Hindlimb muscle (tissue), 1 donor: ENCODE measurements around the gene PRKRIP1. TPM values are rescaled to one million over a fixed set of nuclear protein-coding genes. Genes with fewer than 3 reads are reported as not detected.
A peak's percentile ranks its signal among the peaks of the same experiment; 100 is the strongest.
"Not testable (repeated sequence)": the region's sequence is repeated elsewhere in the genome, so short reads cannot be mapped to it uniquely, and the experiment has no call there.

Experiments
- DNase-seq: peaks from one replicate; pipeline ENCODE4 v3.0.0-alpha.2; 2013
- polyA plus RNA-seq: library from polyadenylated mRNA; unstranded; fragments of 120-200 nt; gene quantifications from one replicate; pipeline ENCODE4 v1.2.1, GENCODE V29; 2013; ENCODE audit not compliant: insufficient read length

PRKRIP1 gene, protein sequence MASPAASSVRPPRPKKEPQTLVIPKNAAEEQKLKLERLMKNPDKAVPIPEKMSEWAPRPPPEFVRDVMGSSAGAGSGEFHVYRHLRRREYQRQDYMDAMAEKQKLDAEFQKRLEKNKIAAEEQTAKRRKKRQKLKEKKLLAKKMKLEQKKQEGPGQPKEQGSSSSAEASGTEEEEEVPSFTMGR
- 30.6 TPM for polyA plus RNA-seq

DNA sequence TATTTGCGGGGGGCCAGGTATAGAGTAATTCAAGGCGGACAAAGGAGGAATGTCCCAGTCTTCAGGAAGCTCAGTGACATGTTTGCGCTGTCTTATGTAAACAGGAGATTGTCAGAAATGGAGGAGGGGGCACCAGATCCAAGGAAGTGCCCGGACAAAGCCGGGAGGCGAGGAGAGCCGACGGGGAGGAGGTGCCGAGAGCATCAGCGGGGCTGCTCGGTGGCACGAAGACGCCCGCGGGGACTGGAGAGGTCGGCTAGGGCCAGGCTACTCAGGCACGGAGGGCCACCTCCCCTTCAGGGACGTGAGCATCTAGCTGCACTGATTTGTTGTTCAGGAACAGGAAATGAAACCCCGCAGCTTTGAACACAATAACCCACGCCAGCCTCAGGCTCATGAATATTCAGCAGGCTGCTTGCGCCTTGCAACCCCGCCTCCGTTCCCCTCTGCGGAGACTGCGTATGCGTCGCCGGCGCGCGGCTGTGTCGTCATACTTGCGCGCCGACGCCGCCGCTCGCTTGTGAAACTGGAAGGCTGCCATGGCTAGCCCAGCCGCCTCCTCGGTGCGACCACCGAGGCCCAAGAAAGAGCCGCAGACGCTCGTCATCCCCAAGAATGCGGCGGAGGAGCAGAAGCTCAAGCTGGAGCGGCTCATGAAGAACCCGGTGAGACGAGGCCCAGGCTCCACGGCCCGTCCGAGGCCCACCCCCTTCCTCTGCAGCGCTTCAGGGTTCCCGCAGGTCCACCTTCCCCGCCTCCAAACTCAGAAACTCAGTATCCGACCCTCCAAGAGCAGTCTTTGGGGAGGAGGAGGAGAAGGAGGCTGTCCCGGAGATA is at the start of gene PRKRIP1:
Gene PRKRIP1, plus strand, starts transcription at position 491 of the 837 bp plus-strand sequence. Its CDS starts 49 bp downstream, at position 540.
- DNase-seq, result peak; percentile 89

DNA sequence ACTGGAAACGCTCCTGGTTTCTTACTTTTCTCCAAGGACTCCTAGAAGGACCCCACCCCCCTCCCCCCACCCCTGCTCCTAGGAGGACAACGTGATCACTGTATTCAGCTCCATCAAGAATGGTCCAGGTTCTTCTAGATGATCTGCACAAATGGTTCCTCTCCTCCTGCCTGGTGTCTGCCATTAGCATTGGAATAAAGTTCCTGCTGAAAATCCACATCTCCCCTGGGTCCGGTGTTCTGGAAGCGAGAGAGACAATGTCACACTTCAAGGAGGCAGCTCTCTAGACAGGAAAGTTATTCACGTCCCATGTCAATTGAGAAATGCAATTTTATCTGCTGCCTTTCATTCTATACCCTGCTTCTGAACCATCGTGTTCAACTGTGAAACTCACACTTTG is 49.2 kb upstream of the PRKRIP1 start:
- not testable (repeated sequence) for DNase-seq

DNA sequence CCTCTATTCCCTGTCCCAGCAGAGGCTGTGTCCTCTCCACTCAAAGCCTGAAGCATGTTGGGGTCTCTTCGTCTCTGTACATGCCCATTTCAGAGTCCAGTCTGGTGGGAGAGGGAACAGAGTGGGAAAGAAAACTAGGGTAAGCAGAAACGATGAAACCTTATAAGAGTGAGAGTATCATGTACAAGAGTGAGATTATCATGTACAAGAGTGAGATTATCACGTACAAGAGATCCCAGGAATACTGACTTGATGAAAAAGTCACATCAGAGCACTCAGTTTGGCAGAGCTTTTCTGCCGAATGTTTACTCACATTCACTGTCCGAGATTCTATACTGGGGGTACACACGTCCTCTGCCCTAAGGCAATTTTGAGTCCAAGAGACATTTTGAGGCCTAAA is 39.8 kb upstream of the PRKRIP1 start, which contains the start of gene SPDYE6:
Gene SPDYE6, minus strand, starts transcription at position 101 of the 400 bp plus-strand sequence. CDS start 421 bp downstream, outside the sequence.
- DNase-seq, result not testable (repeated sequence)

- peak; percentile 96 for DNase-seq
Measured at GRCh38 chr7:102363549-102364393, 32.4 kb upstream of the PRKRIP1 start.

- DNase-seq, result not testable (repeated sequence)
Measured at GRCh38 chr7:102364394-102364886, 31.7 kb upstream of the PRKRIP1 start.

GRCh38 chr7:102365390-102365789 is 30.8 kb upstream of the PRKRIP1 start:
- not testable (repeated sequence) for DNase-seq

GRCh38 chr7:102370038-102370437 is 26.1 kb upstream of the PRKRIP1 start:
- DNase-seq, result not testable (repeated sequence)

DNA sequence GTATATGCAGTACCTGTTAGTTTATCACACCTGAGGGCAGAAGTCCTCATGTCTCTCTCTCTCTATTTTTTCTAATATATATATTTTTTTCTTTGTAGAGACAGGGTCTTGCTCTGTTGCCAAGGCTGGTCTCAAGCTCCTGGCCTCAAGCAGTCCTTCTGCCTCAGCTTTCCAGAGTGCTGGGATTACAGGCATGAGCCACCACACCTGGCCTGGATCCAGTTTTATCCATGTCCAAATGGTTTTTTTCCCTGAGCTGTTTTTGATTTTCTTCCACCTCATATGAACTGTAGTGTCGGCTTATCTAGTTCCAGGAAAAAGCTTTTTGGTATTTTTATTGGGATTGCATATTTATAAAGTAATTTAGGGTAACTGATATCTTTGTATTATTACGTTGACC is 23.4 kb upstream of the PRKRIP1 start:
- DNase-seq, result not testable (repeated sequence)

GRCh38 chr7:102376964-102377466 is 19.1 kb upstream of the PRKRIP1 start:
- DNase-seq, result no peak

DNA sequence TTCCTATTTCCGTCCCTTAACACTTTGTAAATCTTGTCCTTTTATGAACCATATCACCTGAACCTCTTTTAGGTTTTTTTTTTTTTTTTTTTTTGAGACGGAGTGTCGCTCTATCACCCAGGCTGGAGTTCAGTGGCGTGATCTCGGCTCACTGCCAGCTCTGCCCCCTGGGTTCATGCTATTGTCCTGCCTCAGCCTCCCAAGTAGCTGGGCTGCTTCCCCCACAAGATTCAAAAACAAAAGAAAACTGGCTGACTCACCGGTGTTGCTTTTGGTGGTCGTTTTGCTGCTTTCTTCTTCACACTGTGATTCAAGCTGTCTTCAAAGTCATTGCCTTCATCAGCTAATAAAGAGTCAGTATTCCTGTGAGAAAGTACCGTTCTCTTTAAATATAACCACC is 15.3 kb upstream of the PRKRIP1 start:
- not testable (repeated sequence) for DNase-seq

DNA sequence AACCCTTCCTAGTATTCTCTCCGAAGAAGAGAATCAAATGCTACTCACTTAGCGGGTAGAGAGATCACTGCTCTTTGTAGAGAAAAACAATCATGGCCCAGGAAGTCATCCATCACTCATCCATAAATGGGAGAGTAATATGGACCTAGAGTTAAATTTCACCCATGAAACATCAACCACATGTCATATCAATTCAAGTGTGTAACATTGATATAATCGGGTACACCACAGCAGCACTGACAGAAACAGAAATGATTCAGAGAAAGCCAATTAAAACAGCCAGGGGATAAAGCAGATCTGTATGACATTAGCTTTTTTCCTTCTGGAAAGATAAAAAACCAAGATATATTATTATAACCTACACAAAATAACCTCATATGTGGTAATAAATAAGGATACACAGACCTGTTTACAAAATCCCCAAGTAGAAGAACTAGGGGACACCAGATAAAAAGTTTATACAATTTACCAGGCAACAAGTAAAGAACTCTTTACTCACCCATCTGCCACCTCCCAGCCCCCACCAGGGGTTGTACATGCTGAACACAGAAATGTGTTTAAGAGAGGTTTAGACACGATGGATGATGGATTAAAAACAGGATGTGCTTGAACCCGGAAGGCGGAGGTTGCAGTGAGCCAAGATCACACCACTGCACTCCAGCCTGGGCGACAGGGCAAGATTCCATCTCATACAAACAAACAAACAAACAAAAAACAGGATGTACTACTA is 14.3 kb upstream of the PRKRIP1 start:
- not testable (repeated sequence) for DNase-seq

DNA sequence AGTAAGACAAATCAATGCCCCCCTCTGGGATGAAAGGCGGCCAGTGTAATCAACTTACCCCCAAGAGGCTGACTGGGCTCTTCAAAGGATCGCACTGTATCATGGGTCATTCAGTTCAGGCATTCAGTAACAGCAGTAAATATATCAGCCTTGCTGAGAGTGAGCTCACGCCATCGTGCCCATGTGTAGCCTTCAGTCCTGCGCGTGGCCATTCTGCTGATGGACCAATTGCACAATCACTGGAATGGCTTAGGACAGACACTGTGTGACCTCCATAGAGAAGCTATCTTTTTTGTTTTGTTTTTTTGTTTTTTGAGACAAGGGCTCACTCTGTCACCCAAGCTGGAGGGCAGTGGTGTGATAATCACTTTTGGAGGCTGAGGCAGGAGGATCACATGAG is 9.1 kb upstream of the PRKRIP1 start:
- no peak for DNase-seq

DNA sequence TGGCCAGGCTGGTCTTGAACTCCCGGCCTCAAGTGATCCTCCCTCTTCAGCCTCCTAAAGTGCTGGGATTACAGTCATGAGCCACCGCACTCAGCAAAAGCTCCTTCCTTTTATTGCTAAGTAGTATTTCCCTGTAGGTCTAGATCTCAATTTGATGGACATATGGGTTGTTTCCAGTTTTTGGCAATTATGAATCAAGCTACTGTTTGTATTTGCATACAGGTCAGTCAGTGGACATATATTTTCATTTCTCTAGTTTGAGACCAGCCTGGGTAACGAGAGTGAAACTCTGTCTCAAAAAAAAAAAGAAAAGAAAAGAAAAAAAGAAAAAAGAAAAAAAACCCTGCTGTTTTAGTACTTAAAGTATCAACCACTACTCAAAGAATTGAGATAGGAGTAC is 6.4 kb upstream of the PRKRIP1 start:
- no peak for DNase-seq

DNA sequence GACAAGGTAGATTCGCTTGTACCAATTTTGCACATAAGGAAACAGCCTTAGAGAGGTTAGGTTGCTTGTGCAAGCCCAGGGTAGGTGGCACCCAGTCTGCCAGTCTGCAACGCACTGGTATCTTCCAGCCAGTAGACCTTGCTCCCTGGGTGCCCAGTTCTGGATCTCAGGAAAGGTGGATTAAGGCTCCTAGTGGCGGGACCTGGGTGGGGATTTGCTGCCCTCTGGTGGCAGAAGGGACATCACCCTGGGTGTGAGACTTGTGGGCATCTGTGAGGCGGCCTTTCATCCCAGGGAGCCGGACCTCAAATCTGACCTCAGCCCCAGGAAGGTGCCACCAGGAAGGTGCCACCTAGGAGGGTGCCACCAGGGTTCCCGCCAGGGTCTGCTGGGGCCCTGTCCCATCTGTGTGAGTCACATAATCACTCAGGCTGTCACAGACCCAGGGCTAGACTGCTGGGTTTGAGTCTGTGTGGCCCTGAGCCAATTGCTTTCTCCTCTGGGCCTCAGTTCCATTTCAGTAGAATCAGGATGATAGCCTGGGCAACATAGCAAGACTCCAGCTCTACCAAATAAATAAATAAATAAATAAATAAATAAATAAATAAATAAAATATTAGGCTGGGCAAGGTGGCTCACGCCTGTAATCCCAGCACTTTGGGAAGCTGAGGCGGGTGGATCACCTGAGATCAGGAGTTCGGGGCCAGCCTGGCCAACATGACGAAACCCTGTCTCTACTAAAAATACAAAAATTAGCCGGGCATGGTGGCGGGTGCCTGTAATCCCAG is 5.3 kb upstream of the PRKRIP1 start:
- peak; percentile 73 for DNase-seq

DNA sequence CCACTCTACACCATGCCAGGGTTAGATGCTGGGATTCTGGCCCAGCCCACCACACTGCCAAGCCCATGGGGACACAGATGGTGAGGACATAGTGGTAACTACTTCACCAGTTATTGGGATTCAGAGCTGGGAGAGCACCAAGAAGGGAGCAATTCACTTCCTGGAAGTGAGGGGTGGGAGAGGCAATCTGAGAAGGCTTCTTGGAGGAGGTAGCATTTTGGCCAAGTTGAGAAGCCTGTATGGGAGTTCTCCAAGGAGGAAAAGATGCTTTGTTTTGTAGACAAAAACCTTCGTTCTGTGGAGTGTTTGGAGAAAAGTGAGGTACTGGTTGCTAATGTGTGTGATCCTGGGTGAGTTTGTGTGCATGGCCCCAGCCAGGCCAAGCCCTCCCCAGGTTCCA is 3.8 kb upstream of the PRKRIP1 start:
- no peak for DNase-seq

DNA sequence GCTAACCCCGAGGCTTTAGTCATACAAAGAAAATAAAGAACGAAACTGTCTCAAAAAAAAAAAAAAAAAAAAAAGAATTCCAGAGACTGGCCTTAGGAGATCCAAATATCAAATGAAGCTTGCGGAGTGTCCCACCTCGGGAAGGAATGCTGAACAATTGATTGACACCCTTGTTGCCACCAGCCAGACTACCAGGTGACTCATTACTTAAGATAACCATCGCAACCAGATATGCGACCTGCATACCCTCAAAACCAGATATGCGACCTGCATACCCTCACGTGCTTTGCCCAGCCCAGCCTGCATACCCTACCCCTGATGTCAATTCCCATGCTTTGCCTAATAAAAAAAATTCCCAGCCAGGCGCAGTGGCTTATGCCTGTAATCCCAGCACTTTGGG is 2.7 kb upstream of the PRKRIP1 start:
- no peak for DNase-seq

- DNase-seq, result no peak
Measured at GRCh38 chr7:102395592-102395872, 631 bp upstream of the PRKRIP1 start.

DNA sequence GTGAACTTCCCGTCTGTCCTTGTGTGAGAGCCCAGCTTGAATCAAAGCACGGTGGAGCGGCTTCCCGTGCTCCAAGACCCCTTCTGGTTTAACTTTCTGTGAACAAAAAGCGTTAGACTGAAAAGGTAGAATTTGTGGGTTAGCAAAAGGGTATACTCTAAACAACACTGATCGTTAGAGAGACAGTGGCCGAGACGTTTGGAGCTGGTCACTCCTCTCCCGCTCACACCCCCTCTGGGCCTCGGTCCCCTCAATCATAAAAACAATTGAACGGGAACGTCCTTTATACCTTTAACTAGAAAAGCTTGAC is 502 bp downstream of the PRKRIP1 start:
- DNase-seq, result no peak

- DNase-seq, result no peak
Measured at GRCh38 chr7:102398543-102398942, 2.4 kb downstream of the PRKRIP1 start.

DNA sequence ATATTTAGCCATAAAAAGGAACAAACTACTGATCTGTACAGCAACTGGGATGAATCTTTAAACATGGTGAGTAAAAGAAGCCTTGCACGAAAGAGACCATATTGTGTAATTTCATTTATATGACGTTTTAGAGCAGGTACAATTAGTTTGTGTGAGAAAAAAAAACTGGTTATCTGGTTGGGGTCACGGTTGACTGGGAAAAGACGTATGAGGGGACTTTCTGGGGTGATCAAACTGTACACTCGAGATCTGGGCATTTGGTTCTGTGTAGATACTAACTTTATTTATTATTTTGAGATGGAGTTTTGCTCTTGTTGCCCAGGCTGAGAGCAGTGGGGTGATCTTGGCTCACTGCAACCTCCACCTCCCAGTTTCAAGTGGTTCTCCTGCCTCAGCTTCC is 4.2 kb downstream of the PRKRIP1 start:
- no peak for DNase-seq

- no peak for DNase-seq
Measured at GRCh38 chr7:102403563-102403962, 7.4 kb downstream of the PRKRIP1 start.
